HG03064 (cell line): ENCODE results near the gene FAM83E.

Experiments
- ATAC-seq: cut with Tn5 transposase; IDR thresholded peaks from one replicate; pipeline ENCODE4 v1.9.1; 2021; ENCODE audit warnings: low read depth; ENCODE audit not compliant: unreplicated experiment

Gene FAM83E

GRCh38 chr19:48615231-48616040 lies 560 bp upstream of the FAM83E start:
- ATAC-seq = no peak

GRCh38 chr19:48613852-48614435 lies 932 bp downstream of the FAM83E start:
- ATAC-seq = no peak

GRCh38 chr19:48613024-48613851 lies 1.6 kb downstream of the FAM83E start:
- ATAC-seq = no peak

- no peak for ATAC-seq
These were observed 3.0 kb downstream of the FAM83E start for GRCh38 chr19:48611872-48612271.

- no peak for ATAC-seq
These were observed 5.2 kb downstream of the FAM83E start for GRCh38 chr19:48609571-48610108.

- no peak for ATAC-seq
These were observed 6.0 kb downstream of the FAM83E start for GRCh38 chr19:48608798-48609263.

GRCh38 chr19:48607359-48607755 lies 7.5 kb downstream of the FAM83E start:
- ATAC-seq = no peak

GRCh38 chr19:48606463-48607358 lies 8.2 kb downstream of the FAM83E start, which contains the start of gene SPACA4:
TSS of gene SPACA4 (plus strand) at chr19:48606742. CDS start at chr19:48606979, 237 bp downstream.
- ATAC-seq = no peak

GRCh38 chr19:48603850-48604249 lies 11.0 kb downstream of the FAM83E start:
- ATAC-seq = no peak

- ATAC-seq = no peak
These were observed 11.4 kb downstream of the FAM83E start for GRCh38 chr19:48603449-48603848.

- ATAC-seq = no peak
These were observed 11.9 kb downstream of the FAM83E start for GRCh38 chr19:48603001-48603400.

GRCh38 chr19:48600679-48601417 lies 14.0 kb downstream of the FAM83E start:
- no peak for ATAC-seq

GRCh38 chr19:48598996-48599700 lies 15.7 kb downstream of the FAM83E start:
- ATAC-seq = no peak

GRCh38 chr19:48596679-48597465 lies 18.0 kb downstream of the FAM83E start:
- ATAC-seq = no peak

GRCh38 chr19:48596237-48596636 lies 18.6 kb downstream of the FAM83E start:
- no peak for ATAC-seq

- ATAC-seq = no peak
These were observed 19.0 kb downstream of the FAM83E start for GRCh38 chr19:48595833-48596232.

GRCh38 chr19:48595171-48595570 lies 19.7 kb downstream of the FAM83E start:
- no peak for ATAC-seq

GRCh38 chr19:48591021-48591420 lies 23.9 kb downstream of the FAM83E start:
- ATAC-seq = no peak
